B cell (primary cell): ENCODE results near the gene FAM131B. TPM values are rescaled to one million over a fixed set of nuclear protein-coding genes. Genes with fewer than 3 reads are reported as not detected.

ENCODE experiments used
- ATAC-seq: fragments of 200-7000 bp; cut with Tn5 transposase; one replicate; pipeline ENCODE4 v1.10.0; 2021; ENCODE audit warnings: low read depth, mild to moderate bottlenecking, moderate number of reproducible peaks, moderate library complexity
- CTCF ChIA-PET: fragments of 350-600 bp; sonication (Branson Sonifier 250); formaldehyde crosslinking; loops from one replicate; lab custom pipeline; 2021; ENCODE audit warnings: antibody characterized with exemption, inconsistent platforms; lab: Charles Lee
- POLR2A ChIA-PET: fragments of 350-600 bp; sonication (Branson Sonifier 250); formaldehyde crosslinking; loops from one replicate; lab custom pipeline; 2021; ENCODE audit warnings: antibody characterized with exemption; lab: Charles Lee
- DNase-seq: peaks from one replicate; pipeline ENCODE4 v3.0.0; 2013
- H2AFZ ChIP-seq: 2 replicates; pipeline ENCODE4 v1.6.1; 2012; ENCODE audit warnings: mild to moderate bottlenecking, low read depth, low read length; ENCODE audit not compliant: insufficient read depth, poor library complexity, severe bottlenecking
- H3K27ac ChIP-seq, 2 donors: 1 replicate in 1 of 2; 2 replicates in 1 of 2; pipeline ENCODE4 v1.5.1; 2012 to 2013; ENCODE audit warnings: low read length in 2 of 2, mild to moderate bottlenecking in 2 of 2, moderate library complexity in 1 of 2
- H3K27me3 ChIP-seq, 4 experiments: fragments of 200-600 bp in 1 of 4; sonication (generic) in 1 of 4; replicated peaks in 1 of 4; 1 replicate in 2 of 4; 2 replicates in 2 of 4; pipeline versions ENCODE4 v1.6.1 to v1.7.0; 2013 to 2016; ENCODE audit warnings: low read length in 3 of 4, mild to moderate bottlenecking in 2 of 4, mixed read lengths in 1 of 4, moderate library complexity in 1 of 4; ENCODE audit not compliant: insufficient read depth in 4 of 4, control insufficient read depth in 3 of 4; ENCODE audit errors: control extremely low read depth in 1 of 4
- H3K36me3 ChIP-seq, 2 experiments: replicated peaks in 1 of 2; 1 replicate in 1 of 2; 2 replicates in 1 of 2; pipeline versions ENCODE4 v1.6.1 to v1.7.1; 2013; ENCODE audit warnings: low read length in 1 of 2; ENCODE audit not compliant: insufficient read depth in 2 of 2, control insufficient read depth in 1 of 2; ENCODE audit errors: control extremely low read depth in 1 of 2, extremely low read depth in 1 of 2
- H3K4me1 ChIP-seq, 2 donors: fragments of 200-600 bp in 1 of 2; sonication (generic) in 1 of 2; 1 replicate in 1 of 2; 2 replicates in 1 of 2; pipeline versions ENCODE4 v1.5.1 to v1.6.1; 2013 to 2017; ENCODE audit warnings: low read length in 2 of 2; ENCODE audit not compliant: control insufficient read depth in 2 of 2, insufficient read depth in 2 of 2
- H3K4me2 ChIP-seq: replicated peaks from 2 replicates; pipeline ENCODE3; 2012; ENCODE audit warnings: mild to moderate bottlenecking, low read depth, low read length; ENCODE audit not compliant: poor library complexity, severe bottlenecking
- H3K4me3 ChIP-seq, 5 experiments: fragments of 200-600 bp in 1 of 5; sonication (generic) in 1 of 5; 1 replicate in 3 of 5; 2 replicates in 2 of 5; pipeline versions ENCODE4 v1.5.1 to v1.7.0; 2011 to 2016; ENCODE audit warnings: low read length in 4 of 5, mild to moderate bottlenecking in 4 of 5, low read depth in 2 of 5, control low read depth in 1 of 5, moderate library complexity in 1 of 5; ENCODE audit not compliant: insufficient read depth in 1 of 5; ENCODE audit errors: control extremely low read depth in 1 of 5, extremely low read depth in 1 of 5
- H3K79me2 ChIP-seq: fragments of 200-600 bp; sonication (generic); one replicate; pipeline ENCODE4 v1.6.0; 2016; ENCODE audit warnings: low read length; ENCODE audit not compliant: control insufficient read depth, insufficient read depth
- H3K9ac ChIP-seq: fragments of 200-600 bp; sonication (generic); 2 replicates; pipeline ENCODE4 v1.6.1; 2017; ENCODE audit warnings: mild to moderate bottlenecking, low read length, moderate library complexity
- H3K9me3 ChIP-seq, 3 donors: one replicate each; pipeline versions ENCODE4 v1.6.1 to v1.7.1; 2013; ENCODE audit warnings: low read length in 2 of 3; ENCODE audit not compliant: control insufficient read depth in 2 of 3, insufficient read depth in 1 of 3; ENCODE audit errors: control extremely low read depth in 1 of 3
- H4K20me1 ChIP-seq: 2 replicates; pipeline ENCODE4 v1.6.0; 2012; ENCODE audit warnings: mild to moderate bottlenecking, low read length; ENCODE audit not compliant: insufficient read depth, control insufficient read depth, poor library complexity, severe bottlenecking
- H3K27ac Mint-ChIP-seq: one replicate; pipeline ENCODE4 v1.8.0; 2021; ENCODE audit warnings: mixed read lengths
- H3K27me3 Mint-ChIP-seq: one replicate; pipeline ENCODE4 v1.8.0; 2021; ENCODE audit warnings: mixed read lengths
- H3K4me1 Mint-ChIP-seq: one replicate; pipeline ENCODE4 v1.8.0; 2021; ENCODE audit warnings: mixed read lengths
- H3K4me3 Mint-ChIP-seq: one replicate; pipeline ENCODE4 v1.8.0; 2021; ENCODE audit warnings: mixed read lengths
- H3K9me3 Mint-ChIP-seq: one replicate; pipeline ENCODE4 v1.8.0; 2022; ENCODE audit warnings: mixed read lengths; ENCODE audit not compliant: insufficient read depth
- CTCF ChIP-seq: fragments of 200-600 bp; IDR thresholded peaks from one replicate; pipeline ENCODE4 v1.8.0; 2022; ENCODE audit warnings: antibody characterized with exemption, mild to moderate bottlenecking
- EZH2 ChIP-seq: IDR thresholded peaks from 2 replicates; pipeline ENCODE4 v1.6.1; 2012; ENCODE audit warnings: borderline replicate concordance, low read depth, mild to moderate bottlenecking, moderate library complexity, low read length; ENCODE audit not compliant: insufficient read depth, poor library complexity, severe bottlenecking
- WGBS: methylation state at CpG from one replicate; pipeline ENCODE4 v1.1.5; 2013; ENCODE audit warnings: missing lambda C conversion rate; ENCODE audit not compliant: insufficient coverage; 5-methylcytosine and 5-hydroxymethylcytosine counted together
- intact Hi-C: fragments of 100-400 bp; cut with micrococcal nuclease; formaldehyde crosslinking; loops from one replicate; pipeline ENCODE4 v1.10.0; 2022
- polyA minus RNA-seq: library from RNA; depleted of rRNA, polyadenylated mRNA; stranded (reverse); fragments of >200 nt; gene quantifications from 2 replicates; pipeline ENCODE4 v1.2.3, GENCODE V29; 2012
- polyA plus RNA-seq: library from polyadenylated mRNA; depleted of rRNA; stranded (reverse); fragments of >200 nt; gene quantifications from 2 replicates; pipeline ENCODE4 v1.2.3, GENCODE V29; 2012
- total RNA-seq, 2 donors: library from RNA; stranded (reverse); fragments of 120-200 nt in 1 of 2; gene quantifications; 1 replicate in 1 of 2; 2 replicates in 1 of 2; pipeline versions ENCODE4 v1.2.3 to v1.2.4, GENCODE V29; 2013 to 2022

Gene FAM131B
- total RNA-seq, result 0.05 and 0.12 TPM in 2 replicates
- total RNA-seq (2013), result 0.05 TPM
- polyA plus RNA-seq, result not detected in 2 replicates
- polyA minus RNA-seq, result 0.14 TPM in 1 of 2 replicates, not detected in the other

- ATAC-seq (peak; percentile 54), DNase-seq (peak; percentile 44)
- peak within 1 kb of the TSS; percentile 87 for H3K4me3 Mint-ChIP-seq
- H3K27me3 Mint-ChIP-seq, result peaks cover 64% of the 10 kb centered on the region
- Histone ChIP-seq H4K20me1 (no peaks in the 10 kb centered on the region), H3K36me3 (no peaks in the 10 kb centered on the region), H3K4me3 (peak within 1 kb of the TSS; percentile 25 to 72 (median 54)), H2AFZ (peak within 1 kb of the TSS; percentile 77), H3K79me2 (no peaks in the 10 kb centered on the region), H3K9ac (peak within 1 kb of the TSS; percentile 72), H3K4me1 (peaks cover 12% of the 10 kb centered on the region in 2 donors), H3K9me3 (peaks cover 0 to 5% (median 0%) of the 10 kb centered on the region in 3 donors), H3K4me2 (peak within 1 kb of the TSS; percentile 100), H3K27me3 (peaks cover 0 to 61% (median 36%) of the 10 kb centered on the region in 4 experiments), H3K27ac (no peak within 1 kb of the TSS)
- ChIA-PET POLR2A (no interaction called here), CTCF (interaction anchor here (1.8 kb wide), 1 partner anchor 54 kb away, joined by 5 read pairs; no protein-coding TSS in a partner anchor)
- WGBS, result 2% methylated on average over 107 of the region's 112 CpGs
- H3K27ac Mint-ChIP-seq, result peak within 1 kb of the TSS; percentile 59
- H3K4me1 Mint-ChIP-seq, result peaks cover 13% of the 10 kb centered on the region
- H3K9me3 Mint-ChIP-seq, result no peaks in the 10 kb centered on the region
- no peak for TF ChIP-seq CTCF
- TF ChIP-seq EZH2, result no peak
- intact Hi-C loops, result loop anchor here (2.0 to 10.0 kb wide), 2 partner anchors 18 to 52 kb away; partner anchors contain the start of gene ZYX
Observed at GRCh38 chr7:143362131-143363015, at the start of gene FAM131B. FAM131B (minus strand) TSS chr7:143362713; CDS start chr7:143362603, 110 bp downstream.
